Fibroblast of pulmonary artery (primary cell): ENCODE data around the gene ACOX2.

Source experiments
- DNase-seq: peaks from one replicate; pipeline ENCODE4 v3.0.0-alpha.2; 2010; ENCODE audit warnings: low read depth
- H3K4me3 ChIP-seq: replicated peaks from 2 replicates; pipeline ENCODE4 v1.5.1; 2011; ENCODE audit warnings: low read depth, mild to moderate bottlenecking, control low read depth, low read length, moderate library complexity
- TF ChIP-seq, protein P1 (sequence below): IDR thresholded peaks from 2 replicates; pipeline ENCODE4 v1.5.1; 2011; ENCODE audit warnings: mild to moderate bottlenecking, control low read depth, low read length, inconsistent platforms; ENCODE audit errors: missing control alignments

ACOX2 gene

GRCh38 chr3:58560771-58561311 is 23.9 kb upstream of the ACOX2 start:
- H3K4me3 ChIP-seq, result no peak overlapping the region
- TF ChIP-seq, protein P1, sequence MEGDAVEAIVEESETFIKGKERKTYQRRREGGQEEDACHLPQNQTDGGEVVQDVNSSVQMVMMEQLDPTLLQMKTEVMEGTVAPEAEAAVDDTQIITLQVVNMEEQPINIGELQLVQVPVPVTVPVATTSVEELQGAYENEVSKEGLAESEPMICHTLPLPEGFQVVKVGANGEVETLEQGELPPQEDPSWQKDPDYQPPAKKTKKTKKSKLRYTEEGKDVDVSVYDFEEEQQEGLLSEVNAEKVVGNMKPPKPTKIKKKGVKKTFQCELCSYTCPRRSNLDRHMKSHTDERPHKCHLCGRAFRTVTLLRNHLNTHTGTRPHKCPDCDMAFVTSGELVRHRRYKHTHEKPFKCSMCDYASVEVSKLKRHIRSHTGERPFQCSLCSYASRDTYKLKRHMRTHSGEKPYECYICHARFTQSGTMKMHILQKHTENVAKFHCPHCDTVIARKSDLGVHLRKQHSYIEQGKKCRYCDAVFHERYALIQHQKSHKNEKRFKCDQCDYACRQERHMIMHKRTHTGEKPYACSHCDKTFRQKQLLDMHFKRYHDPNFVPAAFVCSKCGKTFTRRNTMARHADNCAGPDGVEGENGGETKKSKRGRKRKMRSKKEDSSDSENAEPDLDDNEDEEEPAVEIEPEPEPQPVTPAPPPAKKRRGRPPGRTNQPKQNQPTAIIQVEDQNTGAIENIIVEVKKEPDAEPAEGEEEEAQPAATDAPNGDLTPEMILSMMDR, result peak; percentile 62
- DNase-seq, result peak; percentile 95

DNA sequence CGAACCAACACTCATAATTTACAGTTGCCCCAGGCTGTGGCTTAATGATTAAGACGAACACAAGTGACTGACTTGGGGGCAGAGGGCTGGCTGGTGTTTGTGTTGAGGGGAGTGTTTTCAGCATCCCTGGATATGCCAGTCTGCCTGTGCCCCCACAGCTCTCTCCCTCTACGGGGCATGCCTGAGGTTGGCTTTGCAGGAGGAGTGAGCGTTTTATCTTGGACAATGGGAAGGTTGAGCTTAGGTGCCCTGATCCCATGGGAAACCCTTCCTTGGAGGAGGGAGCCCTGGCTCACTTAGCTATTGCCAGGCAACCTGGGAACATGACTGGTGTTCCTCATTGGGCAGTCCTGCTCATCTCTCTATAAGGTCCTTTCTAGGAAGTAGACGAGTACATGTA is 22.6 kb upstream of the ACOX2 start:
- H3K4me3 ChIP-seq, result no peak overlapping the region
- no peak for DNase-seq
- TF ChIP-seq, protein P1, result no peak

DNA sequence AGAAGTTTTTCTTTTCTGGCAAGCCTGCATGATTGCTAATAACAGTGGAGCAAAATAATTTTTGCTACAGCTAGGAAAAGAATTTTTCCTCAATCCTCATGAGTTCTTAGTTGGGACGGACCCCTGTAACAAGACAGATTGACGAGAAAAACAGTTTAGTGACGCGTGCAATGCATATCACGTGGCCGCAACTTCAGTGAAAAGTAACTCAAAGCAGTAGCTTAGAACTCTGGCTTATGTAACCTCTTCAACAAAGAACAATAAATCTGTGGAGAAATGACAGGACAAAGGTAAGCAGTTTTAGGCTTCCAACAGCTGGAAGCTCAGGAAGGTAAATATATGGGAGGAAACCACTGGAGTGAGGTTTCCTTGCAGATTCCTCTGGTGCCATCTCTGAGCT is 20.5 kb upstream of the ACOX2 start:
- TF ChIP-seq, protein P1, result no peak
- DNase-seq, result no peak
- no peak overlapping the region for H3K4me3 ChIP-seq

GRCh38 chr3:58556761-58557221 is 19.8 kb upstream of the ACOX2 start:
- TF ChIP-seq, protein P1, result no peak
- no peak for DNase-seq
- H3K4me3 ChIP-seq, result no peak overlapping the region

DNA sequence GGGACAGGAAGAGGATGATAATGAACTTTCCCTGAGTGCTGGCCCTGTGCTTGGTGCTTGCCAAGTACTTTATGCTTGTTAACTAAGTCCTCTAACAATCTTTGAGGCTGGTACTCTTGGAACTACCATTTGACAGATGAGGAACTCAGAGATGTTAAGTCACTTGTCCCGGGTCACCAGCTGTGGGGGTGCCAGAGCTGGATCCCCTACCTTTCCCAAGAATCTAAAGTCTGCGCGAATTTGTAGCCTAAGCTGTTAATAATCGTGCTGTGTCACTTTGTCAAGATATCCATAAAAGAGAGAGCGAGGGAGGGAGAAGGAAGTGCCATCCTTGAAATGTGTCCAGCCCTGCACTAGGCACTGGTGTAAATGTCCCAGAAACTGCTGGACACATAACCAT is 19.0 kb upstream of the ACOX2 start:
- no peak overlapping the region for H3K4me3 ChIP-seq
- DNase-seq, result no peak
- TF ChIP-seq, protein P1, result no peak

- DNase-seq, result no peak
- TF ChIP-seq, protein P1, result no peak
- no peak overlapping the region for H3K4me3 ChIP-seq
These were observed 18.2 kb upstream of the ACOX2 start for GRCh38 chr3:58555203-58555602.

GRCh38 chr3:58553003-58553402 is 16.0 kb upstream of the ACOX2 start:
- TF ChIP-seq, protein P1, result no peak
- DNase-seq, result no peak
- no peak overlapping the region for H3K4me3 ChIP-seq
